Measurements from ENCODE around the gene NUTM2F. TPM values are rescaled to one million over a fixed set of nuclear protein-coding genes. Genes with fewer than 3 reads are reported as not detected.

The NUTM2F gene
- total RNA-seq, 3 donors from 2014 or later: not detected

DNA sequence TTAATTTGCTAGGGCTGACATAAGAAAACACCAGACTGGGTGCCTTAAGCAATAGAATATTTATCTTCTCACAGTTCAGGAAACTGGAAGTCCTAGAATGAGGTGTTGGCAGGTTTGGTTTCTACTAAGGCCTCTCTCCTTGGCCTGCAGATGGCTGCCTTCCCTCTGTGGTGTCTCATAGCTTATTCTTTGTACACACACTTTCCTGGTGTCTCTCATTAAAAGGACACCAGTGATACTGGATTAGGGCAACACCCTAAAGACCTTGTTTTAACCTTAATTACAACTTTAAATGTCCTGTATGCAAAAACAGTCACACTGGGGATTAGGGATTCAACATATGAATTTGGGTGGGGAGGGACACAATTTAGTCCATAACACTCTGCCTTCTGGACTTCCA is 25.1 kb downstream of the NUTM2F start:
- TF ChIP-seq POLR2A (IDR thresholded peaks at IDR 0.05): no peak
- no peak for TF ChIP-seq POLR2AphosphoS5 (IDR thresholded peaks at IDR 0.05)
- TF ChIP-seq, protein P1, sequence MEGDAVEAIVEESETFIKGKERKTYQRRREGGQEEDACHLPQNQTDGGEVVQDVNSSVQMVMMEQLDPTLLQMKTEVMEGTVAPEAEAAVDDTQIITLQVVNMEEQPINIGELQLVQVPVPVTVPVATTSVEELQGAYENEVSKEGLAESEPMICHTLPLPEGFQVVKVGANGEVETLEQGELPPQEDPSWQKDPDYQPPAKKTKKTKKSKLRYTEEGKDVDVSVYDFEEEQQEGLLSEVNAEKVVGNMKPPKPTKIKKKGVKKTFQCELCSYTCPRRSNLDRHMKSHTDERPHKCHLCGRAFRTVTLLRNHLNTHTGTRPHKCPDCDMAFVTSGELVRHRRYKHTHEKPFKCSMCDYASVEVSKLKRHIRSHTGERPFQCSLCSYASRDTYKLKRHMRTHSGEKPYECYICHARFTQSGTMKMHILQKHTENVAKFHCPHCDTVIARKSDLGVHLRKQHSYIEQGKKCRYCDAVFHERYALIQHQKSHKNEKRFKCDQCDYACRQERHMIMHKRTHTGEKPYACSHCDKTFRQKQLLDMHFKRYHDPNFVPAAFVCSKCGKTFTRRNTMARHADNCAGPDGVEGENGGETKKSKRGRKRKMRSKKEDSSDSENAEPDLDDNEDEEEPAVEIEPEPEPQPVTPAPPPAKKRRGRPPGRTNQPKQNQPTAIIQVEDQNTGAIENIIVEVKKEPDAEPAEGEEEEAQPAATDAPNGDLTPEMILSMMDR (IDR thresholded peaks at IDR 0.05): no peak
- H3K4me1 ChIP-seq: no peaks in the 10 kb centered on the region
- no peak overlapping the region for H3K27ac ChIP-seq
- no peak for DNase-seq (ENCODE audit: low spot score in 2 of 2)
- no peaks in the 10 kb centered on the region for H3K36me3 ChIP-seq
- no peak overlapping the region for H3K4me3 ChIP-seq
- no peaks in the 10 kb centered on the region for H3K9me3 ChIP-seq
- intact Hi-C loops (cut with DNase I; ENCODE audit: low total_unique reads): no loop called here
- no peaks in the 10 kb centered on the region for H3K27me3 ChIP-seq

DNA sequence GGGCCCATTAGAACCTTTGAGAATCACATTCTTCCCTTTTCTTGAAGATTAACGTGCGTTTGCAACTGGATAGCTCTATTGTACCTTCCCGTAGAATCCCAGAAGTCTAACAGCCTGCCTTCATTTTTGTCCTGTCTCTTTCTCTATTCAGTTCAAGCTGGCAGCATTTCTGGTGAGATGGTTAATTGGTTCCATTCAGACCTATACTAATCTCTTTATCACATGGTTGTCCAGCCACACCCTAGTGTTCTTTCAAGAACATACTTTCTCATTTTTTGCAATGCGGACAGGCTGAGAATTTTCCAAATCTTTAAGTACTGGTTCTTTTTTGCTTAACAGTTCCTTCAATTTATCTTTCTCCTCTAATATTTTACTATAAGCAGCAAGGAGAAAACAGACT is 26.0 kb downstream of the NUTM2F start:
- intact Hi-C loops (cut with DNase I; ENCODE audit: low total_unique reads): no loop called here
- Histone ChIP-seq H3K4me1 (no peaks in the 10 kb centered on the region), H3K27ac (no peak overlapping the region), H3K27me3 (no peaks in the 10 kb centered on the region), H3K4me3 (no peak overlapping the region), H3K36me3 (no peaks in the 10 kb centered on the region), H3K9me3 (no peaks in the 10 kb centered on the region)
- TF ChIP-seq, protein P1 (IDR thresholded peaks at IDR 0.05): no peak
- no peak for TF ChIP-seq POLR2A (IDR thresholded peaks at IDR 0.05)
- TF ChIP-seq POLR2AphosphoS5 (IDR thresholded peaks at IDR 0.05): no peak
- DNase-seq (ENCODE audit: low spot score in 2 of 2): no peak

DNA sequence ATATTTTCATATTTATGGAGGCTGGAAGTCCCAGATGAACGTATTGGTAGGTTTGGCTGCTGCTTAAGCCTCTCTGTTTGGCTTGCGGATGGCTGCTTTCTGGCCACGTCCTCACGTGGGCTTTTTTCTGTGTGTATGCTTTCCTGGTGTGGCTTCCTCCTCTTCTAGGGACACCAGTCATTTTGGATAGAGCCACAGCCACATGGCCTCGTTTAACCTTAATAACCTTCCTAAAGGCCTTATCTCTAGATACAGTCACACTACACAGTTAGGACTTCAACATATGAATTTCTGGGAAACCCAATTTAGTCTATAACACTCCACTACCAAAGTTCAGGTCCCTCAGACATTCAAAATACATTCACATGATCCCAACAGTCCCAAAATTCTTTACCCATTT is 26.9 kb downstream of the NUTM2F start:
- Histone ChIP-seq H3K27ac (no peak overlapping the region), H3K36me3 (no peaks in the 10 kb centered on the region), H3K4me1 (no peaks in the 10 kb centered on the region), H3K4me3 (no peak overlapping the region), H3K27me3 (no peaks in the 10 kb centered on the region), H3K9me3 (no peaks in the 10 kb centered on the region)
- no peak for DNase-seq (ENCODE audit: low spot score in 2 of 2)
- TF ChIP-seq POLR2A (IDR thresholded peaks at IDR 0.05): no peak
- TF ChIP-seq, protein P1 (IDR thresholded peaks at IDR 0.05): no peak
- no peak for TF ChIP-seq POLR2AphosphoS5 (IDR thresholded peaks at IDR 0.05)
- intact Hi-C loops (cut with DNase I; ENCODE audit: low total_unique reads): no loop called here

DNA sequence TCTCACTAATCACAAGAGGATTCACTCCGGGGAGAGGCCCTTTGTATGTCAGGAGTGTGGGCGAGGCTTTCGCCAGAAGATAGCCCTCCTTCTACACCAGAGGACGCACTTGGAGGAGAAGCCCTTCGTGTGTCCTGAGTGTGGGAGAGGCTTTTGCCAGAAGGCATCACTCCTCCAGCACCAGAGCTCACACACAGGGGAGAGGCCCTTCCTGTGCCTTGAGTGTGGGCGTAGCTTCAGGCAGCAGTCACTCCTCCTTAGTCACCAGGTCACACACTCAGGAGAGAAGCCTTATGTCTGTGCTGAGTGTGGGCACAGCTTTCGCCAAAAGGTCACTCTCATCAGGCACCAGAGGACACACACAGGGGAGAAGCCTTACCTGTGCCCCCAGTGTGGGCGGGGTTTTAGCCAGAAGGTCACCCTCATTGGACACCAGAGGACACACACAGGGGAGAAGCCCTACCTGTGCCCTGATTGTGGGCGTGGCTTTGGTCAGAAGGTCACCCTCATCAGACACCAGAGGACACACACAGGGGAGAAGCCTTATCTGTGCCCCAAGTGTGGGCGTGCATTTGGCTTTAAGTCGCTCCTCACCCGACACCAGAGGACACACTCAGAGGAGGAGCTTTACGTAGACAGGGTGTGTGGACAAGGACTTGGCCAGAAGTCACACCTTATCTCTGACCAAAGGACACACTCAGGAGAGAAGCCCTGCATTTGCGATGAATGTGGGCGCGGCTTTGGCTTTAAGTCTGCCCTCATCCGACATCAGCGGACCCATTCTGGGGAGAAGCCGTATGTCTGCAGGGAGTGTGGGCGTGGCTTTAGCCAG is 27.8 kb downstream of the NUTM2F start:
- Histone ChIP-seq H3K4me1 (no peaks in the 10 kb centered on the region), H3K36me3 (no peaks in the 10 kb centered on the region), H3K4me3 (no peak overlapping the region), H3K9me3 (no peaks in the 10 kb centered on the region), H3K27ac (no peak overlapping the region), H3K27me3 (no peaks in the 10 kb centered on the region)
- DNase-seq (ENCODE audit: low spot score in 2 of 2): no peak
- no peak for TF ChIP-seq POLR2AphosphoS5 (IDR thresholded peaks at IDR 0.05)
- no peak for TF ChIP-seq POLR2A (IDR thresholded peaks at IDR 0.05)
- TF ChIP-seq, protein P1 (IDR thresholded peaks at IDR 0.05): no peak
- intact Hi-C loops (cut with DNase I; ENCODE audit: low total_unique reads): no loop called here

DNA sequence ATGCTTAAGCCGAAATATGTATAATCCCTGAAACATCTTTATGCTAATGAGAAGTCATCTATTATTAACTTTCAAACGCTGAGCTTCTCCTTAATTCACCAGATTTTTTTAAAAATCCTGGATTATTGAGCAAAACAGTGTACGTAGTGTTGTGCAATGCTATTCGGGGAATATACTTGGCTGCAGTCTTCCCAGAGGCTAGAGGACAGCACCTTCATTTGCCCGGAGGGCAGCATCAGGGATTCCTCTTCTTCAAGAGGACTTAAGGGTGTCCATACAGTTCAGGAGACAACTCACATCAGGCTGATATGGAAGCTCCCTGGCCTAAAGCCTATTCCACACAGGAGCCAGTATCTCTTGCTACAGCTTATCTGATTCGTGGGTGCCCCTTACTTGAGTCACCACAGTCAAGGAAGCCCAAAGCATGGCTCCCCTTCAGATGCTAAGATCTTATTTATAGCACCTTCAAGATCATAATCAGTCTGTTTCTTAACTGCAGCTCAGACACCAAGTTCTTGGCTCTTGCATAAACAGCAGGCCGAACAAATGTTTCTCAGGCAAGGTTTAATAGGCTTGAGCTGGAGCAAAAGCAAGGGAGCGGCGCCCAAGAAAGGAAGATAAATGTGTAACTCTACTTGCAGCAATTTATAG is 29.4 kb downstream of the NUTM2F start:
- no peak for DNase-seq (ENCODE audit: low spot score in 2 of 2)
- H3K27ac ChIP-seq: no peak overlapping the region
- no peaks in the 10 kb centered on the region for H3K27me3 ChIP-seq
- H3K36me3 ChIP-seq: no peaks in the 10 kb centered on the region
- H3K9me3 ChIP-seq: no peaks in the 10 kb centered on the region
- no peak overlapping the region for H3K4me3 ChIP-seq
- H3K4me1 ChIP-seq: no peaks in the 10 kb centered on the region
- intact Hi-C loops (cut with DNase I; ENCODE audit: low total_unique reads): no loop called here
- no peak for TF ChIP-seq POLR2AphosphoS5 (IDR thresholded peaks at IDR 0.05)
- no peak for TF ChIP-seq POLR2A (IDR thresholded peaks at IDR 0.05)
- TF ChIP-seq, protein P1 (IDR thresholded peaks at IDR 0.05): no peak
